H1 (cell line): ENCODE data around the gene L2HGDH. TPM values are rescaled to one million over a fixed set of nuclear protein-coding genes. Genes with fewer than 3 reads are reported as not detected.

Experiments
- ATF2 ChIP-seq: IDR thresholded peaks from 2 replicates; pipeline ENCODE4 v1.6.1; 2012; ENCODE audit warnings: low read length, inconsistent platforms
- CBX5 ChIP-seq: fragments of 300-800, 300-1000 bp; sonication (generic); IDR thresholded peaks from 2 replicates; pipeline ENCODE4 v1.7.1; 2016; ENCODE audit warnings: antibody characterized with exemption, low read length, low read depth
- CREB1 ChIP-seq: IDR thresholded peaks from 2 replicates; pipeline ENCODE4 v1.6.1; 2012; ENCODE audit warnings: inconsistent platforms
- NRF1 ChIP-seq: IDR thresholded peaks from 2 replicates; pipeline ENCODE4 v1.6.1; 2011; ENCODE audit warnings: mild to moderate bottlenecking, low read depth, low read length, improper control_type of control experiment
- SUZ12 ChIP-seq: fragments of 200-600 bp; sonication (generic); IDR thresholded peaks from 2 replicates; pipeline ENCODE4 v1.6.1; 2012; ENCODE audit warnings: mild to moderate bottlenecking, inconsistent platforms, low read length, moderate library complexity, mixed read lengths
- polyA plus RNA-seq, 7 experiments: library from polyadenylated mRNA; depleted of rRNA in 3 of 7; stranded (reverse) in 5 of 7; unstranded in 2 of 7; fragments of >200 nt in 5 of 7; fragments of 200-250 nt in 2 of 7; gene quantifications; 1 replicate in 5 of 7; 2 replicates in 1 of 7; 4 replicates in 1 of 7; pipeline versions ENCODE4 v1.2.1 to v1.2.3, GENCODE V29; 2011 to 2013; ENCODE audit warnings: missing spikeins in 2 of 7, mixed read lengths in 2 of 7
- total RNA-seq: library from RNA; stranded (reverse); fragmentation: NEBNext Ultra II Directional; extraction: Animal tissue kit (Norgen Biotek cat#: 25700); gene quantifications from 2 replicates; pipeline ENCODE4 v1.2.1, GENCODE V29; 2021

The L2HGDH gene
- total and polyA plus RNA-seq, 2 of the 8 experiments (the other 6 are each of a cell fraction or from before 2014, with no cell fraction given), result 12.2 to 28.6 TPM

- TF ChIP-seq CBX5, result no peak
- no peak for TF ChIP-seq CREB1
- TF ChIP-seq NRF1, result no peak
- TF ChIP-seq ATF2, result no peak
- TF ChIP-seq SUZ12, result no peak
Measured at GRCh38 chr14:50285861-50286260, 26.2 kb downstream of the L2HGDH start (continued).
